AG08395 (cell line): ENCODE measurements around the gene NOS1AP.

Experiments
- DNase-seq: peaks from one replicate; pipeline ENCODE4 v3.0.0; 2012; ENCODE audit warnings: mixed read lengths, low spot score

Gene NOS1AP

DNA sequence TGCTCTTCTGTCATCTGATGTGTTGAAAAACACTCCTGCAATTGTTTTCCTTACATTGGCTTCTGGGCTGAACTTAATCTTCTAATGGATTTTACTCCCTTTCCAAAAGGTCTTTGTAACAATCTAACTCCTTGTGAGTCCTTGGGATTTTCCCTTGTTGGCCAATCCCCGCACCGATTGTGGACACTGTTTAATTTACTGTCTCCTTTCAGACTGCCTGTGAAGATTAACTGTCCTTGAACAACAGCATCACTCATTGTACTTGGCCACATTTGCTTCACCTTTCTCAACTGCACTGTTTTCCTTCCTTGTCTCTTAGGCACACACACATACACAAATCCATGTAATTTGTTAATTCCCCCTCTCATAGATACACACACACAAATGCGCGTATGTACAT is 186.8 kb downstream of the NOS1AP start:
- no peak for DNase-seq

- no peak for DNase-seq
Measured at GRCh38 chr1:162258394-162258793, 188.9 kb downstream of the NOS1AP start.

- DNase-seq, result no peak
Measured at GRCh38 chr1:162259894-162260455, 190.5 kb downstream of the NOS1AP start.

DNA sequence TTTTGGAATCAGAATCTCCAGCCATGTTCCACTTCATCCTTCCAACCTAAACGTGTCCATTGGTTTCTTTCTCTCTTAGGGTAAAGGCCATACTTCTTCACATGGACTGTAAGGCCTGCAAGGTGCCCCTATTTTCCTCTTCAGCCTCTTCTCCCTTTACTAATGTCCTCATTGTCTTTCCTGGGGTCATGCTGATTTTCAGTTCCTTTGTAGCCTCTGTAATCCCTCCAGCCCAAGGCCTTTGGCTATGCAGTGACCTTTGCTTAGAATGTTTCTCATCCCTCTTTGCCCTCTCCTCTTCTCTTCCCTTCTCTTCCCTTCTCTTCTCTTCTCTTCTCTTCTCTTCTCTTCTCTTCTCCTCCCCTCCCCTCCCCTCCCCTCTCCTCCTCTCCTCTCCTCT is 194.6 kb downstream of the NOS1AP start:
- DNase-seq, result no peak

DNA sequence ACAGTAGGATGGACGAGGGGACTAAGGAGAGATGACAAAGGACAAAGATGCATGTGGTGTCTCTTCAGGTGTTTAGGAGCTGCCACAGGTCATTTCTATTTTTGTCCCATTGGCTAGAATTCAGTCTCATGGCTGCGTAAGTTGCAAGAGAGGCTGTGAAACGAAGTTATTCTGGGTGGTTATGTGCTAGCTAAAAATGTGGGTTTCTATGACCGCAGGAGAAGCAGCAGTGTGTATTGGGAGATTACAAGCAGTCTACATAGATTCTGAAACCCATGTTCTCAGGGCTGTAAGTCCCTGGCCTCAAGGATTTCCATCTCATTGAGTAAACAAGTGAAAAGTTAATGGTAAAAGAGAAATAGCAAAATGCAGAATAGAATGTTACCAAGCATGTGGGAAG is 196.5 kb downstream of the NOS1AP start:
- no peak for DNase-seq

DNA sequence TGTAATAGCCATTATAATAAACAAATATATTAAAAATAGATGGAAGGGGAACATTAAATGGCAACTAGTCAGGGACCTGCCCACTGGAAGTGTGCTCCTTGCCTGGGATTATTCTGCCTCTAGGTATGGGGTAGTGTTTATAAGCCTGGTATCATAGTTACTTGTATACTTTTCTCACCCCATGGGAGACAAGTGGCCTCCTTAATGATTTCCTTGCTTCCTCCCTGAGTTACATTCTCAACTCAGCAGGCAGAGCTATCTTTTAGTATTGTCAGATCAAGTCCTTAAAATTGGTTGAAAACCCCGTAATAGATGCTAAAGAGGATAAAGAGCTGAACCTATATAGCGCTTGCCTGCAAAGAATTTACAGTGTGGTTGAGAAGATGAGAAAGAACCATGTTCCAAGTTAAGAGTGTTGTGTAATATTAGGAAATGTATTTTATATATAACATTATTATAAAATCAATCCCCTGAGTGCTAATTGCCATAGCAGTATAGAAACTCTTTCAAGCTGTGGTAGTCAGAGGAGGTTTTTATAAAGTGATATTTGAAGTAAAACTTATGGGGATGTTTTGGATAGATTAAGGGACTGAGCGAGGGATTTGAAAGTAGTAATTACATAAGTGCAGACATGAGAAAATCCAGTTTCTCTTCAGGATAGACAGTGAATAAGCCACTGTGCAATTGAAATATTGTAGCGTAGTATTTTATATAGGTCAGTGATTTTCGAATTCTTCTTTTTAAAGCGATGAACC is 200.7 kb downstream of the NOS1AP start:
- no peak for DNase-seq

GRCh38 chr1:162271972-162272371 is 202.5 kb downstream of the NOS1AP start:
- DNase-seq, result no peak

DNA sequence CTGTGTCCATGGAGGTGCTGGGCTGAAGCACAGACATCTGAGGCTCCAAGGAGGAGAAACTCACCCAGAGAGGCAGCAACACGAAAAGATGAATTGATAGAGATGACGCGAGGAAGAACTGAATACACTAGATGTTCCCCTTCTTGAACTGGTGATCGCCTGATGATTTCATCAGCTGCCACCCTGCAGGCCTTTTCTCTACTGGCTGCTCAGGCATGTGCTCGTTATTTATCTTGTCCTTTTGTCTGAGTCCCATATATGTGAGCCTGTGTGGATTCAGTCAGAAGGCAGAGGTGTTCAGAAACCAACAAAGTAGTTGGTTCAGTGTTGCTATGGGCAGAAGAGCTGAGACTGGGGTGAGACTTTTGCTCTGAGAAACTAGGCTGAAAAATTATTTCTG is 202.9 kb downstream of the NOS1AP start:
- no peak for DNase-seq

DNA sequence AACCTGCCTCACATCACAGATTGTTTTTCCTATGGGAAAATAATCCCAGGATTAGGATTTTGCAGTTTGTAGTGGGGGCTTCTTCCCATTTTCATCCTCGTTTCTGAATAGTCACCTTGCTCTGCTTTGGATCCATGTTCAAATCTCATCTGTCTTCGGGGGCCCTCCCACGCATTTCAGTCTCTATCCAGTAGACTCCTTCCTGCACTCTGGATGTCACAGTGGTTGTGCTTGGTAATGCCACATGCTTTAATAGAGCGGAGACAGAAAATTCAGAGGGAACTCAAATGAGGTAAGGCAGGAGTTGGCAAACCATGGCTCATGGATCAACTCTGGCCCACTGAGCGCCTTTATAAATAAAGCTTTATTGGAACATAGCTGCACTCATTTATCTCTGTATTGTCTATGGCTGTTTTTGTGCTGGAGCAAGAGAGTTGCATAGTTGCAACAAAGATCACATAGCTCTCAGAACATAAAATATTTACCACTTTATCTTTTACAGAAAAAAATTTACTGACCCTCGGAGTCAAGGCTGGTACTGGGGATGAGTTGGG is 206.2 kb downstream of the NOS1AP start:
- DNase-seq, result no peak

DNA sequence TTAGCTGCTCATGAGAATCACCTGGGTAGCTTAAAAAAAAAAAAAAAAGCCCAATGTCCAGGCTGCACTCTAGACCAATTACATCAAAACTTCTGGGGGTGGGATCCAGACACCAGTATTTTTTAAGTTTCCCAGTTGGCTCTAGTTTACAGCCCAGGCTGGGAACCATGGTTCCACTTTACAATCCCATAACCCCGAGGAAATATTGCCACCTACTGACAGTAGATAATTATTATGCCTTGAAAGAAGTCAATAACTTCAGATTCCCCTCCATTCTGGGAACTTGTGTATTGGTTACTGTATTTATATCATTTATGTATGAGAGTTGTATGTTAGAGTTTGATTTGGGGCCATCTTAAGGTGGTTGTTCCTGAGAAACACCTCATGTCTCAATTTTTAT is 207.0 kb downstream of the NOS1AP start:
- peak; percentile 53 for DNase-seq

DNA sequence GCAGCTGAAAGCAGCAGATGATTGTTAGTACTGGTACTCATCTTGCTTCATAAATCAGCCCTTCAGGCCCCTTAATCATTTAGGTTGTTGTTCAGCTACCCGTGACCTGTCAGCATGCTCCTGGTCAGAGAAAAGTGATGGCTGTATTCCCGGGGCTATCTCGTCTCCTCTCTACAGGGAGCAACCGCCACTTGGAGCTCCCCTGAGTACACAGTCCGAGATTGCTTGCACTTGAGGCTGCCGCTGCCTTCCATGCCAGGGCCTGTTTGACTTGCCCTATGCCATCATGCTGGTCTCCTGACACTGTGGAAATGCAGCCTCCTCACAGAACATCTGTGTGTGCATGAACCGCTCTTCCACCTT is 209.6 kb downstream of the NOS1AP start:
- DNase-seq, result no peak

DNA sequence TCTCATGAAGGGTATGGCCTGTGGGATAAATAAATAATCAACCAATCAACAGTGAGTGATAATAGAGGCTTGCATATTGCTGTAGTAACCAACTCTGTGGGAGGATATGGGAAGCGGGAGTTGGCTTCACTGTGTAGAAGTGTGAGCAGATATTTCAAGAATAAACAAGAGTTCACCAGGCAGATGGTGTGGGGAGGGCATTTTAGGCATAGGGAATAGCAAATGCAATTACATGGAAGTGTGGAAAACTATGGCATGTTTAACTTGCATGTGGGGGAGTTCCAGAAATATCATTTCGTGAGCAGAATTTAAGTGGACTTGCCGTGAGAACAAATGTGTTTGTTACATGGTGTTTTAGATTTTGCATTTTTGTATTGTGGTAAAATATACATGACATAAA is 211.9 kb downstream of the NOS1AP start:
- no peak for DNase-seq

GRCh38 chr1:162283657-162284056 is 214.2 kb downstream of the NOS1AP start:
- DNase-seq, result no peak

DNA sequence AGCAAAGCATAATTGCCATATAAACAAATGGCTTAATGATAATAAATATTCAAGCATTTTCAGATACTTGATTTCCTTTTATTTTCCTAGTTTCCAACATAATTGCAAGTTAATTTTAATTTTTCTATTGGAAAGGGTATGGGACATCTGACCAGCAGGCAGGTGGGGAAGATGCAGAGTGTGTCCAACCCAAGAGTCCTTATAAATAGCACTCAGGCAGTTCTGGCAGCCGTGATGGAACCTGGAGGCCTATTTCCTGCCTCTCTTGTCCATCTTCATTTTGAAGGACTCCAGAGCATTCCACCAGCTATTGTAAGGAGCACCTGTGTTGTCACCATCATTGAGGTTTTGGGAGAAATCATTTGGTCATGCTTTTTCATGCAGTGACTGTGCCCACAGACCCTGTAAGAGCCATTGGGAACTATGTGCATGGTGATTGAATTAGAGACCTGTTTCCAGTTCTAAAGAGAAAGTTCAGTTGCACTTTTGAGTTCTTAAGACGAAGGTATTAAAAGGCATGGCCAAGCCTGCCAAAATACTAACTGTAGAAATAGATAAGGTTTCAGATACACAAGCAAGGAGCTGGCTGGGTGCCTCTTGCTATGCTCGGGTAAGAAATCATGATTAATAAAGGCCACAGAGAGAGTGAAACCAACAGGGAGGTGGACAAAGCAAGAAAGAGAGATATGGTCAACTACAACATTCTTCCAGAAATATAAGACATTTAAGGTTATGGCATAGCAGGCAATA is 214.9 kb downstream of the NOS1AP start:
- DNase-seq, result no peak

DNA sequence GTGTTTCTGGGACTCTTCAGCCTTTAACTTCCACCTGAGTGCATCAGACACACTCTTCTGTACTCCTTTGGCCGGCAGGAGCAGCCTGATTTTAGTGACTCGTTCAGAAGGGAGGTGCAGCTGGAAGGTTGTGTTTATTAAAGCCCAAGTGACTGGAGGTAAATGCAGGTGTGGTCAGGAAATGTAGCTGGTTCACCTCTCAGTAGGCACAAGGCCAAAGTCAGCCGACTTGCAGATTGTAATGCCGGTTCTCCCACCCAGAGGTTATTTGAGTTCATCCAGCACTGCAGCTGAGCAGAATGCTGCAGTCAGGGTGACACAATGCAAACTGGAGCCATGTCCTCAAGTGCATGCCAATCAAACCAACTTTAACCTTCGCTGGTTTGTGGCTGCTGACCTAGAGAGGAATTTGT is 215.7 kb downstream of the NOS1AP start:
- no peak for DNase-seq

DNA sequence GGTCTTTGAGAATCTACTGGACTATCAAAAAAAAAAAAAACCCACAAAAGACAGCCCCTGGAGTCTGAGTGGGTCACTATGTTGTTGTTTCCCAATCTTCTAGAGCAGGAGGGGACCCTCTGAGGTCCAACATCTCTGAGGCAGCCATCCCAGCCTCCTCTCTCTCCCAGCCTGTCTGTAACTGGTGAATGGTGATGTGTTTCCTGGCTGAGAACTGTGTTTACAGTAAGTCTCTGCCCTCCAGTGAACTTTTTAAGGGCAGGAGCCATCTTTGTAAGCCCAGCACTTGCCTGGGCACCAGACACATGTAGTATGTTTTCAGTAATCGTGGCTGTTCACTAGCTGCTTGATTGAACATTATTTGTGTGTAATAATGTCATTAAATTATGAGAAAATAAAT is 221.5 kb downstream of the NOS1AP start:
- no peak for DNase-seq

GRCh38 chr1:162292422-162292849 is 222.9 kb downstream of the NOS1AP start:
- no peak for DNase-seq

DNA sequence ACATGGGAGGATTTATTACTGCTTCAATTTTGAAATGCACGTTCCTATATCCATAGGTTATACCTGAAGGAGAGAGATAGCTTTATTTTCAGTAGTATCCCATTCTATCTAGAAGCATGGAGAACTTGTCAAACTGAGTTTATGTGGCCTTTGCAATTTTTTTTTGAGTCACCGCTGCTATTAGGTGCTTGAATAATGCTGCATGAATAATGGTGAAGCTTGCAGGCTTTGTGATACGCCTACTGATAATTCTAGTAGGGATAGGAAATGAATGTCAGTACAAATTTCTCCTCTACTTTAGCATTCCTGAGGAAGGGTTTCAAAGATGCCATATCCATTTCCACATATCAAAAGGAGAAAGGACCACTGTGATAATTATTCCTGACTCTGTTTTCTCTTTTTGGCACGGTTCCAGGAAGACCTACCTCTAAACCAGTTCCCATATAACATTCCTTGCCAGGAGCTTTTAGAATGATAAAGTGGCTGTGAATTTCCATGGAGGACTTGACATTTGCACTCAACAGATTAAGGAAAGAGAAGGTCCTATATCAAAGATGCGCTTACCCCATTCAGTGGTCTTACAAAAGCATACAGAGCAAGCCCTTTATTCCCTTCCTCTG is 223.7 kb downstream of the NOS1AP start:
- no peak for DNase-seq

GRCh38 chr1:162294015-162294414 is 224.5 kb downstream of the NOS1AP start:
- no peak for DNase-seq

GRCh38 chr1:162297208-162297607 is 227.7 kb downstream of the NOS1AP start:
- DNase-seq, result no peak

GRCh38 chr1:162298266-162298665 is 228.8 kb downstream of the NOS1AP start:
- DNase-seq, result no peak

DNA sequence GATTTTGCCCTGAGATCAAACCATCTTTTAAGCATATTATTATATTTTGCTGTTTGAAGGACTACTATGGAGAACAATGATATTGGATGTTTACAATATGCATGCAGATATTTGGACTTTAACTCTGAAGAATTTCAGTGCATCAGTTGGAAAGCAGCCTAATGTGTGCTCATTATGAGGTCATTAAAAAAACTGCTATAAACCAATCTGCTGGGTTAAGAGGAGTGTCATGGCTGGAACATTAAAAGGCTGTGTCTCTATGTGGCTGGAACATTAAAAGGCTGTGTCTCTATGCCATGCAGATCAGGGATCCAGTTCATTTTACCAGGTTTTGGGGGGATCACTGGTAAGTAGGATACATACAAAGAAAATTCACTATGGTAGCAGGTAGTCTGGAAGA is 229.5 kb downstream of the NOS1AP start:
- DNase-seq, result no peak
